ENCODE results near the gene STK25.

The STK25 gene

DNA sequence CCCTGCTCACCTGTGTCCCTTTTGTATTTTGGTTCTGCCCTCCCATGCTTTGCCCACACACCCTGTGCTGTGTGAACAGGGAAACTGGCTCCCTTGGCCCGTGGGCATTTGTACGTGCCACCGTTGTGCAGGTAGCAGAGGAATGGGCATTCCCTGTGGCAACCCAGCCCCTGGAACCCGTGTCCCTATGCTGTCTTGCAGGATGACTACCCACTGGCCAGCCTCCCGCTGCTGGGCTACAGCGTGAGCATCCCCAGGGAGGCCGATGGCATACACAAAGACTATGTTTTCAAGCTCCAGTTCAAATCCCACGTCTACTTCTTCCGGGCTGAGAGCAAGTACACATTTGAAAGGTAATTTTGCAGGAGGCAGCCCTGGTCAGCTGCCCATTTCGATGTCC lies 15.3 kb downstream of the STK25 start:
- no peak for DNase-seq (ENCODE audit: low read depth in 3 of 3)

DNA sequence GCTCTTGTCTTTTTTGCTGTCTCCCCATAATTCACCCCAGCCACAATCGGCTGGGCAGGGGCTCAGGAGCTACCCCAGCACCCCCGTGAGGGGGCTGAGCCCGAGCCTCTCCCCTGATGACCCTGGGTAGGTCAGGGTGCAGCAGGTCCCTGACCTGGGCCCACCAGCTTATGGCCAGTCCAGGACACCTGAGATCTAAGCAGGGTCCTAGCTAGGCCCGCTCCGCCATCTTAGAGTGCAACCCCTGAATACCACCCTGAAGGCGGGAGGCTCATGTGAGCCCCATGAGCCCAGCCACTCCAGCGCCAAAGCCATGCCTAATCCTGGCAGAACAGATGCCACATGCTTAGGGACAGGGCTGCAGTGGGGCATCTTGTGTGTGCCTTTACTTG lies 16.2 kb downstream of the STK25 start:
- DNase-seq (ENCODE audit: low read depth in 3 of 3) = no peak

DNA sequence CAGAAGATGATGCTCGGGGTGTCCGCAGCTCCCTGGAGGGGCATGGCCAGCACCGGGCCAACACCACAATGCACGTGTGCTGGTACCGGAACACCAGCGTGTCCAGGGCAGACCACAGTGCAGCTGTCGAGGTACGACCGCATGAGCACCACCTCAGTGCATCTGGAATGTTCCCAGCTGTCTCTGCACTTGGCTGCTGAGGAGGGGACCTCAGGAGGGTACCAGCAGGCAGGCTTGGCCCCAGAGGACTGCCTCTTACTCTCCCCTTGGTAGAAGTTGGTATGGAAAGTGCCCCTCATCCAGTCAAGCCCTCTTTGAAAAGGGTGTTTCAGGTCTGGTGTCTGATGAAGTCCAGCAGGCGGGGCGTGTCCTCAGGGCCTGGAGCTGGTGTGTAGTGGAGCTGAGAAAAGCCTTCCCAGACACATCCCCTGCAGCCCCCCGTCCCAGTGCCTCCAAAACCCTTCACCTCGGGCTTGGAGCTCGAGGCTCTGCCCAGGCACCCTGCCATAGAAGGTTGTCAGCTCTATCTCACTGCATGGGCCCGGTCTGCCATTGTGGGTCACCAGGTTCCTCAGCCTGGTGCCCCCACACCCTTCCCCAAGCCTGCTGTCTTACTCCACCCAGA lies 16.7 kb downstream of the STK25 start:
- DNase-seq (ENCODE audit: low read depth in 3 of 3) = no peak

DNA sequence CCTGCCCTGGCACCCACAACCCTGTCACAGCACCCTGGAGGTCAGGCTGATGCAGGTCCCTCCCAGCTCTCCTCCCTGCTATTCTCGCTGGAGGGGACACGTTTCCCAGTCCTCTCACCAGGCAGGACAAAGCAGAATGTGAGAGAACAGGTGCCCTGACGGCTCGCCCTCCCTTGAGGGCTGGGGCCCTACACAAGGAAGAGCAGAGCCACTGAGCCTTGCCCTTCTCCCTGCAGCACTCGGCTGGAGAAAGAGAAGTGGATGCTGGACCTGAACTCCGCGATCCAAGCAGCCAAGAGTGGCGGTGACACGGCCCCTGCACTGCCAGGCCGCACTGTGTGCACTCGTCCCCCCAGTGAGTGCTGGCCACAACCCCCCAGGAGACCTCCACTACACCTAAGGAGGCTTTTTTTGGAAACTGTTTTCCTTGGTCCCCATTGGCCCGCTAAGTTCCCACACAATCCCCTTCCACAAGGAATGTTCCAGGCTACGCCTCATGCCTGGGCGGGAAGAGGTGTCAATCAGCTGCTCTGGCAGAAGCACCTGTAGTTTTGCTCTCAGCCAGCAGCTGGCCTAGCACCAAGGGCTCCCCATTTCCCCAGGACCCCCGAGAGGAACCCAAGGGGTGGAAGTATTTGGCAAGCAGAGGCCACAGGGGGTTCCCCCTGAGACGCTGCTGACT lies 17.4 kb downstream of the STK25 start:
- no peak for DNase-seq (ENCODE audit: low read depth in 3 of 3)

DNA sequence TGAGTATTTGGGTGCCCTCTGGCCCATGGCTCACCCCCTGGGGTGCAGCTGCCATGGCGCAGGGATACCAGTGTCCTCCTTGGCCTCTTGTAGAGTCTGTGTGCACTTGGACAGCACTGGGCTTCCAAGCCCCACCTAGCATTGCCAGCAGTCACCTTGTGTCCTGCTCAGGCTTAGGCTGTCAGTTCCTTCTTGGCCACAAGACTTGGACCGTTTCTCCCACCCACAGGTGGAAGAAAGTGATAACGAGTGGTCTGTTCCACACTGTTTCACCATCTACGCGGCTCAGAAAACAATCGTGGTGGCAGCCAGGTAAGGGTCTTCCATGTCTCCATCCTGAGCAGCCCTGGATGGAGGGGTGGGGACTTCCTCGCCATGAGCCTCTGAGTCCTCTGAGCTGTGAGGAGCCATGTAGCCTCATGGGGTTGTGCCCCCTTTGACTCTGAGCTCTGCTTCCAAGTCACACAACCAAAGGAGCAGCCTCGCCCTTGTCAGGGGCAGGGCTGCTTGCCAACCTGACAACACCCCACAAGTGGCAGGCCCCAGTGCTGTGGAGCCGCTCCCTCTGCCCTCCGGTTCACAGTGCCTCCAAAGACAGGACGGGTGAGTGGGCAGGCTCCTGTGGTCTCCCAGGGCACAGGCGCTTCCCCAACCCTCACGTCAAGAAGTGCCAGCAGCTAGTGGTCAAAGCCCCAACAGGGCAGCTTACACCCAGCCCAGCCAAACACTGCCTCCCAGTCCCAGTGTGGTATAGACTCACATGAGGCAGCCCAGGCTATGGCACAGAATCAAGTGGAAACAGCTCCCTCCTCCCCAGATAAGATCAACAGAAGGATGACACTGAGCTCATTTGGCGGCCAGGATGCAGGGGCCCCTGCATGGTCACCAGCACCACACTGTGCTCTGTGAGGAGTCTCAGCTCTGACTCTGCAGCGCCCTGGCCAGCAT lies 18.4 kb downstream of the STK25 start:
- DNase-seq (ENCODE audit: low read depth in 3 of 3) = no peak

DNA sequence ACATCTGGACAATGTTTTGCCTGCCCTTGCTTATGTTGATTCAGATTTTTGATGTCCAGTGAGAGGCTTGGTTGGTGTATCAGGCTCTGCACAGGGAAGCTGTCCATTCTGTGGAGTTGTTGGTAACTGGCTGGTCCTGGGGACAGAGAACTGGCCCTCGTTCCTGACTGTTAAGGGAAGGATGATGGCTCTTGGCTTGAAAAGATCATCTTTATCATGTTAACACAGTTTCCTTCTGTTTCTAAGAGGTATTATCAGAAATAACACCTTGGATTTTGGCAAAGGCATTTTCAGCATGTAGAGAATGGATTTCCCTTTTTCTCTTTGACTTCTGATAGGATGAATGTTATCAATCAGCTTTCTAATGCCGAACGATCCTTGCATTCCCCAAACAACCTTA lies 19.3 kb downstream of the STK25 start:
- DNase-seq (ENCODE audit: low read depth in 3 of 3) = no peak

DNA sequence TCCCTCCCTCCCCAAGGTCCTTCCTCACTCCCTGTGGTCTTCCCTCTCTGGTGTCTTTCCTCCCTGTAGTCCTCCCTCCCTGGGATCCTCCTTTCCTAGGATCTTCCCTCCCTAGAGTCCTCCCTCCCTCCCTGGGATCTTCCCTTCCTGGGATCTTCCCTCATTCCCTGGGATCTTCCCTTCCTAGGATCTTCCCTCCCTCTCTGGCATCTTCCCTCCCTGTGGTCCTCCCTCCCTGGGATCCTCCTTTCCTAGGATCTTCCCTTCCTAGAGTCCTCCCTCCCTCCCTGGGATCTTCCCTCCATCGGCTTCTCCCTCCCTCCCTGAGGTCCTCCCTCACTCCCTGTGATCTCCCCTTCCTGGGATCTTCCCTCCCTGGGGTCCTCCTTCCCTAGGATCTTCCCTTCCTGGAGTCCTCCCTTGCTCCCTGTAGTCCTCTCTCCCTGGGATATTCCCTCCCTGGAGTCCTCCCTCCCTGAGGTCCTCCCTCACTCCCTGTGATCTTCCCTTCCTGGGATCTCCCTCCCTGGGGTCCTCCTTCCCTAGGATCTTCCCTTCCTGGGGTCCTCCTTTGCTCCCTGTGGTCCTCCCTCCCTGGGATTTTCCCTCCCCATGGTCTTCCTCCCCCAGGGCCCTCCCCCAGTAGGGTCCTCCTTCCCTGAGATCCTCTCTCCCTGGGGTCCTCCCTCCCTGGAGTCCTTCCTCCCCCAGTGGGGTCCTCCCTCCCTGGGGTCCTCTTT lies 23.0 kb downstream of the STK25 start:
- DNase-seq (ENCODE audit: low read depth in 3 of 3) = no peak

DNA sequence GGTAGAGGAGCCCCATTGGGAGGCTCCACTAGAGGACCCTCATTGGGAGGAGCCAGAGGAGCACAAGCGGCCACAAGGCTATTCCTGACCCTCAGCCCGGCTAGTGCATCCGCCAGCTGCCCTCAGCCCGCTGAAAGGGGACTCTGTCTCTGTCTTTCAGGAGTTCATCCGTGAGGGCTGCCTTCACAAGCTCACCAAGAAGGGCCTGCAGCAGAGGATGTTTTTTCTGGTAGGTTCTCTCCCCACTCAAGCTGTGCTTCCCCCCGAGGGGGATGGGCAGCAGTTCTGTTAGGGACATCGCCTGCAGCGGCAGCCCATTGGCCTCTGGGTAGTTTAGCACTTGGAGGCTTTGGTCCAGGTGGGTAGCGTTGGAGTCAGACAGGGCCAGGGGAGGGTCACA lies 25.1 kb downstream of the STK25 start:
- DNase-seq (ENCODE audit: low read depth in 3 of 3) = no peak

DNA sequence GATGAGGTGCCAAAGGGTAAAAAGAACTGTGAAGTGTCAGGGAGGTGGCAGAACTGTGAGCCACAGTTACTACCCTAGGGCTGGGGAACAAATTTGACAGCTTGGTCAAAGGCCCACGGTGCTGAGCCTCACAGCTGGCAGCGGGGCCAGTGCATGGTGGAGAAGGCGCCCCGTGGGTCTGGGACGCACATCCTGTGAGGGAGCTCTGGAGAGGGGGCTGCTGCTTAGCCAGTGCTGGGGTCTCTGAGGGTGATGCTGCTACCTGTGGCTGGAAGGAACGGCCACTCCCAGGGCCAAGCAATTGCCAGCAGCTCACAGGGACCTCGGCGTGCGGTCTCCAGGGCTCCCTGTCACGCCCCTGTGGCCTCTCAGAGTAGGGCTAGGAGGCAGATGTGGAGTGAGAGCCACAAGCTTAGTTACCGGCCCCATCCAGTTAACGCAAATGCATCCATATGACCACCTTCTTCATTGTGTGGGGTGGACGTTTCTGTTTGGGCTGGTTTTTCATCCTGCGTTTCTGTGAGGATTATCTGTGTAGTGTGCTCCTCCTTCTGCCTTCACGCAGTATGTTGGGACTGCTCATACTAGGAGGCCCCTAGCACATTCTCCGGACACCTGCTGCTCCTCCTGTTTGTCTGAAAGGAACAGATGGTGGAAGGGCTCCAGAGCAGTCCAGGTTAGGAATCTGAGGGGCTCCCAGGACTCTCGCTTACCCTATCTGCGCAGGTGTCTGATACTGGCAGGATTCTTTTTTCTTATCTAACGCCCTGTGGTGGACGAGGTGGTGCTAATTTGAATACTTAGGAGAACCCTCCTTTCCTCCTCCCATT lies 26.0 kb downstream of the STK25 start:
- DNase-seq (ENCODE audit: low read depth in 3 of 3) = no peak

DNA sequence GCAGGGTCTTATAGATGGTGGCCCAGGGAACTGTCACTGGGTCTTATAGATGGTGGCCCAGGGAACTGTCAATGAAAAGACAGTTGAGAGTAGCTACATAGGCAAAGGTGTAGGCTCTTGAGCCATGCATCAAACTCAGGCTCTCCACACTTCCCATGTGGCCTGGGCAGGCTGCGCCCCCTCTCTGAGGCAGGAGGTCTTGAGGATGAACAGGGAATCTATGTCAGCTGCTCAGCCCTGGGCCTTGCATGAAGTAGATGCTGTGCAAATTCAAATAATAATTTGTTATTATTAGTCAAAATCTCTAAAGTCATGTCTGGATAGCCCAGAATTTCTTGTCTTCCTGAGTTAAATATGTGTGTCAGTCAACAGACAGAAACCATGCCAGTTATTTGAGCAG lies 26.7 kb downstream of the STK25 start:
- DNase-seq (ENCODE audit: low read depth in 3 of 3) = no peak

DNA sequence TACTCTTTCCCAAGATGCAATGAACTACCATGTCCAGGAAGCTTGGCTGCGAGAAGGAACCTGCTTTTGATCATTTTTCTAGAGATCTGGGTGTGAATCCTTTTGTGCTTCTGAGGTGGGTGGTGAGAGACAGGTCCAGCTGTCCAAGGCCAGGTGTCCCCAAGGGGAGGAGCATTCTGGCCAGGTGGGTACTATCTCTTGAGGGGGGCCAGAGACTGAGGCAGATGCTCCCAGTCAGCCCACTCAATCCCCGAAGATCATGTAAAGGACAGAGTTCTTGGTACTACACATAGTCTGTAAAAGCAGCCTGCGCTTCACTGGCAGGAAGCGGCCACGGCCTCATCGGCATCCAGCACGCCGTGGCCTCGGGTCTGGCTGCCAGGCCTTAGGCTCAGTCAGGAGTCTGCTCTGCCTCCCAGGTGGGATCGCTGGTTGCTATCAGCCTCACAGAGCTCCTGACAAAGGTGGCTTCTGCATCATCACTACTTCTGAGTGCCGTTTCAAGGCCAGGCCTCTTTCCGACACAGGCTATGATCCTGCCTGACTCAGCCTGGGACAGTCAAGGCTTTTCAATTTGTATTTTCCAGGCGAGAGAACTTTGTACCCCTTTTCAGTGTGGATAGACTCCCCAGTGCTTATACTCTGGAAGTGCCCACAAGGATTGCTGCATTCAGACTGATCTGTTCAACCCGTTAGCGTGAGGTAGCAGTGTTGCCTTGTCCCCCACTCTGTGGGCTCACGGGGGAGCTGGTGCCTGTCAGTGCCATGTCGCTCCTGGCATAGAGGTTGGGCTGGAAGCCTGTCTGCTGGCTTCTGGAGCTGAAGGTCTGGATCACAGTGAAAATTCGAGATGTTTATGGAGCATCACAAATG lies 29.1 kb downstream of the STK25 start:
- DNase-seq (ENCODE audit: low read depth in 3 of 3) = no peak

DNA sequence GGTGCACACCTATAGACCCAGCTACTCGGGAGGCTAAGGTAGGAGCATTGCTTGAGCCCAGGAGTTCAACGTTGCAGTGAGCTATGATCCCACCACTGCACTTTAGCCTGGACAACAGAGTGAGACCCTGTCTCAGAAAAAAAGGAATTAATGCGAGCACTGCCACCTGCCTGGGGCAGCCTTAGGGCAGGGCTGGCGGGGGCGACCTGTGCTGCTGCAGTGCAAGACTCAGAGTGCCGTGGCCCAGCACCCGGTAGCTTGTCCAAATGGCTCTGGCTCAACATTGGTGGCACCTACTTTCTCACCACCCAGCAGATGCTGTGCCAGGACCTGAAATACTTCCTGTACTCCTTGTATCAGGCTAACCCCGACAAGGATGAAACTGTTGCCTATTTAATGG lies 30.2 kb downstream of the STK25 start:
- no peak for DNase-seq (ENCODE audit: low read depth in 3 of 3)

DNA sequence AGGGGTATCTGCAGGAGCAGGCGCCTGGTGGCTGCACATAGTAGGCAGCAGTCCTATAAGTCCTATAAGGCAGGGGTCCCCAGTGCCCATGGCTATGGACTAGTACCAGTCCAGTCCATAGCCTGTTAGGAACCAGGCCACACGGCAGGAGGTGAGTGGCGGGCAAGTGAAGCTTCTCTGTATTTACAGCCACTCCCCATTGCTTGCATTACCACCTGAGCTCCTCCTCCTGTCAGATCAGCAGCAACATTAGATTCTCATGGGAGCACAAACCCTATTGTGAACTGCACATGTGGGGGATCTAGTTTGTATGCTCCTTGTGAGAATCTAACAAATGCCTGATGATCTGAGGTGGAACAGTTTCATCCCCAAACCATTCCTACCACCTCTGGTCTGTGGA lies 33.1 kb downstream of the STK25 start:
- DNase-seq (ENCODE audit: low read depth in 3 of 3) = no peak

DNA sequence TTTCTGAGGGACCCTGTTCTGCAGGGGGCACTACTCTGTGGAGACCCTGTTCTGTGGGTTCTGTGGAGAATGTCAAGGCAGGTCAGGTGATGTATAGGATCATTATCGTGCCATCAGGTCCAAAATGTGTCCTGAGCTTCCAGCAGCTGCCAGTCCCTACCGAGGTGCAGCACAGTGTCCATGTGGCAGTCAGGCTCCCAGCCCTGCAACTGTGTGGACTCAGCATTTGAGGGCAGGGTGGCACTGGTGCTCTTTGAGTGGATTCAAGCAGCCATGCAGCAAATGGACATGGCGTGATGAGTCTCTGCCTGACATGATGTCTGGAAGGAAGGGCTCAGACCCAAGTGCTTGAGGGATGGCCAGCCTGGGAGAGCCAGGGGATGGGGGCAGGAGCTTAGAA lies 35.0 kb downstream of the STK25 start:
- DNase-seq (ENCODE audit: low read depth in 3 of 3) = no peak

DNA sequence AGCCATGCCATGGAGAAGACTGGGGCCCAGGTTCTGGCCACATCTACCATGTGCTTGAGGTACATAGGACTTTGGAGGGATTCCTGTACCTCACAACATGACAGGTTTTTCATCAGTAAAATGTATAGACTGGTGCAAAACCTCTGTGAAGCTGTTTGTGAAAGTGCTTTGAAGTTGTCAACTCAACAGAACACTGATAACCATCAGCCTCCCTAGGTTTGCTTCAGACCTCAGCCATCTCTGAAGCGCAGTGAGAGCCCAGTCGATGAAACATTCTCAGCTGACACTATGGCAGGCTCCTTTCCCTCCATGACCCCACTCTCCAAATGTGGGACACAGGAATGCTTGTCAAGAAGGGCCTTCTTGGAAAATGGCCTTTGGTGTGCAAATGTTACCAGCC lies 38.6 kb downstream of the STK25 start:
- no peak for DNase-seq (ENCODE audit: low read depth in 3 of 3)

DNA sequence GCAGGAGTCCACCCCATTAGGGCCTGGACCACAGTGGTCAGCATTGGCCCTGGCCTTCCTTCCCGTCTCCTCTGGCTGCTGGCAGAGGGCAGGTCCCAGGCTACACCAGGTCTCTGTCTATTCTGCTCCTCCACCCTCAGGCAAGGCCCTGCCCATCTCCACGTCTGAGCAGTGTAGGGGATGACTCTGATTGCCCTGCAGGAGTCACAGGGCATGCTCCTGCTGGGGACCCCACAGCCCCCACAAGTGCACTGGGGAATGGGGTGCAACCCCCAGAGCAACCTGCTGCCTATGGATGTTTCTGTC lies 40.0 kb downstream of the STK25 start:
- no peak for DNase-seq (ENCODE audit: low read depth in 3 of 3)

DNA sequence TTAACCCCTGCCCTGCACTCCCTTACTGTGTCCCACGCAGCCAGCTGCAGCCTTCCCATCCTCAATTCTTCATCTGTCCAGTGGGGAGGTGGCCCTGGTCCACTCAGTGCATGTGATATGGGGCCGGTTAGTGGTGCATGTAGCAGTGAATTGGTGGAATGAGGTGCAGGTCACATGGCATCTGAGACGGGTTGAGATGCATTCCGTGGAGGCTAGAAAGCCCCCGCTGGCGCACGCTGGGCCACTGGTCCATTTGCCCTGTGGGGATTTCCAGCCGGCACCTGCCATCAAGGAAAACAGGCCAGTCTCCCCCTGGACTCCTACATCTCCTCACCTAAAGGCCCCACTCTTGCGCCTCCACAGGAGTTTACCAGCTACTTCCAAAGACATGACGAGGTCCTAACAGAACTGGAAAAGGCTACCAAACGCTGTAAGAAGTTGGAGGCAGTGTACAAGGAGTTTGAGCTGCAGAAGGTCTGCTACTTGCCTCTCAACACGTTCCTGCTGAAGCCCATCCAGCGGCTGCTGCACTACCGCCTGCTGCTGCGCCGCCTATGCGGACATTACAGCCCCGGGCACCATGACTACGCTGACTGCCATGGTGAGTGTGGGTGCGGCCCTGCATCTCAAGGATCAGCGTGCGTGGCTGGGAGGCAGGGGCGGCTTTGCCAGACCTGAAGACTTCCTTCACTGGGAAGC lies 40.5 kb downstream of the STK25 start:
- no peak for DNase-seq (ENCODE audit: low read depth in 3 of 3)

DNA sequence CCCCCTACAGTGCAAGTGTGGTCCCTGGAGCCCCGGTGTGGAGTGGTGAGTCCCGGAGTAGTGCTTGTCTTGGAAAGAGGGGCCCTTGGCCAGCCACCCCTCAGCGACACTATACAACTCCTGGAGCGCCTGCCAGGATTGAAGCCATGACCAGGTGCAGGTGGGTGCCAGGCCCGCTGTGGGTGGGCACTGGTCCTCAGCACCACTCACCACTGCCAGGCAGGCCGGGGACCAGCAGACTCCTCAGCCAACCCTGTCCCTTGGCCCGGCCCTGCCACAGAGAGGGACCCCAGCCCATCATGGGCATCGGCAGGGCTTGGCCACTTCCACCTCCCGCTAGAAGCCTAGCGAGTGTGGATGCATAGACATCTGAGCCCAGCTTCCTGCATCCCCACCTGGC lies 42.2 kb downstream of the STK25 start:
- no peak for DNase-seq (ENCODE audit: low read depth in 3 of 3)

DNA sequence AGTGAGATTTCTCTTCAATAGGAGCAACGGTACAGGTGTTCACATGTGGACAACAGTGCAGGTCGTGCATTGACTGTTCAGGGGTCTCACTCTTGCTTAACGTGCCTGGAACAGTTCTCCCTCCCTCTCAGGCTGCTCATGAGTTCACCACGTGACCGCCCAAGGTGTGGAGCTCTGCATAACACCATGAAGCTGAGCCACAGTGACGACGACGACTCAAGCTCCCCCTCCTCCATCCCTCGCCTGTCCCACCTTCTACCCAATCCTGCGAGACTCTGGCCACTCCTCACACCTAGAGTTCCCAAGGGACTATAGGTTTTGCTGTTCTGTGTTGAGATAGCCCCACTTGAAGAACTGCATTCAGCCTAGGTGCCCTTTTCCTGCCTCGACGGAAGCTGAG lies 42.8 kb downstream of the STK25 start:
- DNase-seq (ENCODE audit: low read depth in 3 of 3) = no peak

All from stimulated activated CD4-positive, alpha-beta T cell treated with anti-CD3 and anti-CD28 coated beads, TNF-alpha, amount 100 ng/mL, for 48 hours (primary cell).